CD4-positive, alpha-beta T cell (primary cell): ENCODE measurements around the gene FKRP. TPM values are rescaled to one million over a fixed set of nuclear protein-coding genes. Genes with fewer than 3 reads are reported as not detected.
A peak's percentile ranks its signal among the peaks of the same experiment; 100 is the strongest.
"Not testable (repeated sequence)": the region's sequence is repeated elsewhere in the genome, so short reads cannot be mapped to it uniquely, and the experiment has no call there.

Experiments used
- ATAC-seq: fragments of 200-7000 bp; cut with Tn5 transposase; one replicate; pipeline ENCODE4 v1.10.0; 2022; ENCODE audit warnings: mild to moderate bottlenecking; ENCODE audit not compliant: poor library complexity
- CTCF ChIA-PET: fragments of 350-600 bp; sonication (Branson Sonifier 250); formaldehyde crosslinking; loops from one replicate; lab custom pipeline; 2021; ENCODE audit warnings: antibody characterized with exemption, inconsistent platforms; lab: Charles Lee
- POLR2A ChIA-PET: fragments of 350-600 bp; sonication (Branson Sonifier 250); formaldehyde crosslinking; loops from one replicate; lab custom pipeline; 2021; ENCODE audit warnings: antibody characterized with exemption, inconsistent platforms; lab: Charles Lee
- DNase-seq, 14 experiments: peaks; one replicate each; pipeline ENCODE4 v3.0.0-alpha.2; 2013 to 2020; ENCODE audit warnings: mixed read lengths in 2 of 14
- H3K27ac ChIP-seq, 2 donors: one replicate each; pipeline versions ENCODE4 v1.5.1 to v1.7.0; 2013; ENCODE audit warnings: low read length in 2 of 2, low read depth in 1 of 2, mild to moderate bottlenecking in 1 of 2
- H3K27me3 ChIP-seq, 2 experiments: 1 replicate in 1 of 2; 2 replicates in 1 of 2; pipeline versions ENCODE4 v1.6.1 to v1.7.0; 2013; ENCODE audit warnings: low read length in 2 of 2, control low read depth in 1 of 2, mild to moderate bottlenecking in 1 of 2, moderate library complexity in 1 of 2; ENCODE audit not compliant: insufficient read depth in 2 of 2, control insufficient read depth in 1 of 2
- H3K36me3 ChIP-seq: one replicate; pipeline ENCODE4 v1.6.1; 2013; ENCODE audit warnings: low read length, control low read depth; ENCODE audit not compliant: insufficient read depth
- H3K4me1 ChIP-seq: one replicate; pipeline ENCODE4 v1.6.1; 2013; ENCODE audit warnings: low read length, control low read depth; ENCODE audit not compliant: insufficient read depth
- H3K4me3 ChIP-seq: one replicate; pipeline ENCODE4 v1.5.1; 2013; ENCODE audit warnings: mild to moderate bottlenecking, low read length, moderate library complexity
- H3K9me3 ChIP-seq, 2 experiments: 1 replicate in 1 of 2; 2 replicates in 1 of 2; pipeline versions ENCODE4 v1.6.1 to v1.7.0; 2013; ENCODE audit warnings: low read length in 2 of 2, mild to moderate bottlenecking in 2 of 2, control low read depth in 1 of 2, moderate library complexity in 1 of 2; ENCODE audit not compliant: control insufficient read depth in 1 of 2, insufficient read depth in 1 of 2
- H3K27ac Mint-ChIP-seq: one replicate; pipeline ENCODE4 v1.8.0; 2020; ENCODE audit warnings: mixed read lengths
- H3K27me3 Mint-ChIP-seq: one replicate; pipeline ENCODE4 v1.8.0; 2021; ENCODE audit warnings: mixed read lengths
- H3K36me3 Mint-ChIP-seq: one replicate; pipeline ENCODE4 v1.8.0; 2021; ENCODE audit warnings: low read depth, mixed read lengths
- H3K4me1 Mint-ChIP-seq: one replicate; pipeline ENCODE4 v1.8.0; 2021; ENCODE audit warnings: low read depth, mixed read lengths
- H3K4me3 Mint-ChIP-seq: one replicate; pipeline ENCODE4 v1.8.0; 2020; ENCODE audit warnings: mild to moderate bottlenecking, mixed read lengths
- H3K9me3 Mint-ChIP-seq: one replicate; pipeline ENCODE4 v1.8.0; 2020; ENCODE audit warnings: mixed read lengths
- CTCF ChIP-seq: fragments of 200-600 bp; IDR thresholded peaks from one replicate; pipeline ENCODE4 v1.8.0; 2022; ENCODE audit warnings: antibody characterized with exemption, mild to moderate bottlenecking
- intact Hi-C, 2 experiments: fragments of 100-400 bp; cut with DNase I in 1 of 2; cut with micrococcal nuclease in 1 of 2; formaldehyde crosslinking; loops; one replicate each; pipeline versions ENCODE4 v1.15.1 to v1.9.0; 2023 to 2025; cut with DNase I, micrococcal nuclease
- total RNA-seq, 174 experiments: library from RNA in 2 of 174; stranded (reverse) in 2 of 174; gene quantifications; one replicate each; pipeline ENCODE4 v1.2.3 and lab custom pipeline; 2021 to 2026

FKRP gene
- total RNA-seq, 2 experiments from 2014 or later: 19.0 to 20.2 TPM

GRCh38 chr19:46710687-46711086 lies 35.2 kb upstream of the FKRP start:
- Mint-ChIP-seq H3K4me1 (peaks cover 21% of the 10 kb centered on the region), H3K27ac (no peak overlapping the region), H3K36me3 (peaks cover 77% of the 10 kb centered on the region), H3K9me3 (no peaks in the 10 kb centered on the region), H3K27me3 (no peaks in the 10 kb centered on the region), H3K4me3 (no peak overlapping the region)
- Histone ChIP-seq H3K27me3 (no peaks in the 10 kb centered on the region), H3K9me3 (no peaks in the 10 kb centered on the region), H3K36me3 (peaks cover 47% of the 10 kb centered on the region), H3K27ac (no peak overlapping the region), H3K4me3 (no peak overlapping the region), H3K4me1 (peaks cover 24% of the 10 kb centered on the region)
- no peak for ATAC-seq
- ChIA-PET POLR2A (interaction anchor here (1.2 kb wide), 1 partner anchor 188 kb away, joined by 3 read pairs; no protein-coding TSS in a partner anchor), CTCF (no interaction called here)
- intact Hi-C loops: loop anchor here in 1 of 2 experiments (10.0 kb wide), 1 partner anchor 524 kb away; the partner anchor contains the start of gene BBC3
- DNase-seq: no peak
- TF ChIP-seq CTCF: no peak

- CTCF ChIA-PET: not testable (repeated sequence)
Measured at GRCh38 chr19:46712768-46713338, 33.0 kb upstream of the FKRP start.

GRCh38 chr19:46713781-46714443 lies 31.9 kb upstream of the FKRP start:
- Histone ChIP-seq H3K4me1 (peaks cover 44% of the 10 kb centered on the region), H3K36me3 (peaks cover 20% of the 10 kb centered on the region), H3K4me3 (peak overlapping the region; percentile 96), H3K9me3 (no peaks in the 10 kb centered on the region), H3K27ac (peak overlapping the region; percentile 73 to 86), H3K27me3 (no peaks in the 10 kb centered on the region)
- Mint-ChIP-seq H3K36me3 (peaks cover 72% of the 10 kb centered on the region), H3K4me3 (peak overlapping the region; percentile 99), H3K9me3 (no peaks in the 10 kb centered on the region), H3K4me1 (peaks cover 32% of the 10 kb centered on the region), H3K27ac (peak overlapping the region; percentile 99), H3K27me3 (no peaks in the 10 kb centered on the region)
- TF ChIP-seq CTCF: no peak
- ATAC-seq (peak; percentile 57), DNase-seq (peak; percentile 53 to 90 (median 76))
- CTCF ChIA-PET: interaction anchor here (1.0 to 2.8 kb wide), 3 partner anchors 9 to 40 kb away, joined by 3 to 17 read pairs (median 5); no protein-coding TSS in a partner anchor
- intact Hi-C loops: loop anchor here in 1 of 2 experiments (10.0 kb wide), 1 partner anchor 521 kb away; the partner anchor contains the start of gene BBC3
- POLR2A ChIA-PET: interaction anchor here (0.7 to 3.5 kb wide), 22 partner anchors 10 to 1923 kb away, joined by 3 to 23 read pairs (median 4); partner anchors contain the start of genes CALM3, DACT3, DBP and DHX34

More at GRCh38 chr19:46712768-46713338, 33.0 kb upstream of the FKRP start:
- Histone ChIP-seq H3K27ac (peak overlapping the region in 1 of 2 donors; percentile 34), H3K36me3 (peaks cover 29% of the 10 kb centered on the region), H3K4me1 (peaks cover 34% of the 10 kb centered on the region)
- intact Hi-C loops: loop anchor here in 1 of 2 experiments (10.0 kb wide), 1 partner anchor 522 kb away; the partner anchor contains the start of gene BBC3
- POLR2A ChIA-PET: interaction anchor here (0.6 to 3.5 kb wide), 8 partner anchors 9 to 400 kb away, joined by 3 to 23 read pairs (median 13); partner anchors contain the start of genes CALM3, DACT3 and ZC3H4
- H3K9me3 ChIP-seq, H3K9me3 Mint-ChIP-seq, H3K4me3 ChIP-seq, H3K27me3 Mint-ChIP-seq, H3K27me3 ChIP-seq, ATAC-seq, DNase-seq: not testable (repeated sequence)
- Mint-ChIP-seq H3K36me3 (peaks cover 72% of the 10 kb centered on the region), H3K4me1 (peaks cover 22% of the 10 kb centered on the region), H3K27ac (peak overlapping the region; percentile 99), H3K4me3 (peak overlapping the region; percentile 99)
